Measurements from ENCODE around the gene STAT5A. TPM values are rescaled to one million over a fixed set of nuclear protein-coding genes. Genes with fewer than 3 reads are reported as not detected.

STAT5A gene
- total and polyA plus RNA-seq, 9 of the 15 experiments (the other 6 are each of a cell fraction or from before 2014, with no cell fraction given): 79.9 to 415 (median 196) TPM

DNA sequence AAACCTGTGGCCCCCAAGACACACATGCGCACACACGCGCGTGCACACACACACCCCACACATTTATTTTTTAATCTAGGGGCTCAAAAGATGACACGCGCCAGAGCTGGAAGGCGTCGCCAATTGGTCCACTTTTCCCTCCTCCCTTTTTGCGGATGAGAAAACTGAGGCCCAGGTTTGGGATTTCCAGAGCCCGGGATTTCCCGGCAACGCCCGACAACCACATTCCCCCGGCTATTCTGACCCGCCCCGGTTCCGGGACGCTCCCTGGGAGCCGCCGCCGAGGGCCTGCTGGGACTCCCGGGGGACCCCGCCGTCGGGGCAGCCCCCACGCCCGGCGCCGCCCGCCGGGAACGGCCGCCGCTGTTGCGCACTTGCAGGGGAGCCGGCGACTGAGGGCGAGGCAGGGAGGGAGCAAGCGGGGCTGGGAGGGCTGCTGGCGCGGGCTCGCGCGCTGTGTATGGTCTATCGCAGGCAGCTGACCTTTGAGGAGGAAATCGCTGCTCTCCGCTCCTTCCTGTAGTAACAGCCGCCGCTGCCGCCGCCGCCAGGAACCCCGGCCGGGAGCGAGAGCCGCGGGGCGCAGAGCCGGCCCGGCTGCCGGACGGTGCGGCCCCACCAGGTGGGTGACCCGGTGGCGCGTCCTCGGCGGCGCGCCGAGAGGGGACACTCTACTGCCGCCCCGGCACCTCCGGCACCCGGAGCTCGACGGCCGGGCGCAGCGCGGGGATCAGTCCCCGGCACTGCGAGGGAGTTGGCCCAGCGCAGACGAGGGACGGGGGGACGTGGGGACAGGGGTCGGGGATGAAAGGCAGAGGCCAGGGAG, at the start of gene STAT5A (continued):
- TF ChIP-seq ZBTB40 (IDR thresholded peaks at IDR 0.05) (peak; percentile 12; the same call in 1 of the 2 replicates), ZBTB40 (CRISPR knock-in tag; IDR thresholded peaks at IDR 0.05) (no peak), NONO (IDR thresholded peaks at IDR 0.05; ENCODE audit: low read depth in 2 of 2, low read length in 1 of 2) (peak in 1 of 2 experiments; percentile 40; a peak in 1 of 4 replicates), XRCC5 (IDR thresholded peaks at IDR 0.05; ENCODE audit: low read depth, low read length) (0 out of 2 replicates have a peak, but pooled peaks have one; percentile 16), POLR2G (IDR thresholded peaks at IDR 0.05; ENCODE audit: low read depth, low read length) (peak; percentile 84), CHD1 (IDR thresholded peaks at IDR 0.05; ENCODE audit: low read length) (peak; percentile 50), PHF8 (IDR thresholded peaks at IDR 0.05; ENCODE audit: borderline replicate concordance, low read length) (peak; percentile 42; the same call in 1 of the 2 replicates), KDM1A (IDR thresholded peaks at IDR 0.05) (peak in 1 of 2 experiments; percentile 65; a peak in 3 of 4 replicates), ETV5 (CRISPR knock-in tag; IDR thresholded peaks at IDR 0.05; ENCODE audit: low read depth) (0 out of 2 replicates have a peak, but pooled peaks have one; percentile 31), ZNF146 (CRISPR knock-in tag; IDR thresholded peaks at IDR 0.05; ENCODE audit: unreplicated experiment) (no peak), HDAC1 (IDR thresholded peaks at IDR 0.05) (no peak), KDM5B (IDR thresholded peaks at IDR 0.05; ENCODE audit: insufficient replicate concordance, low read depth, low read length) (peak; percentile 17), MAZ (CRISPR knock-in tag; conservative IDR thresholded peaks at IDR 0.05 in 1 of 2, IDR thresholded peaks at IDR 0.05 in 1 of 2) (peak in 1 of 2 experiments; percentile 48; a peak in 3 of 4 replicates)

All from K562 (cell line).